Measurements from ENCODE around the gene COA3.
"Not testable (repeated sequence)": the region's sequence is repeated elsewhere in the genome, so short reads cannot be mapped to it uniquely, and the experiment has no call there.

The COA3 gene

DNA sequence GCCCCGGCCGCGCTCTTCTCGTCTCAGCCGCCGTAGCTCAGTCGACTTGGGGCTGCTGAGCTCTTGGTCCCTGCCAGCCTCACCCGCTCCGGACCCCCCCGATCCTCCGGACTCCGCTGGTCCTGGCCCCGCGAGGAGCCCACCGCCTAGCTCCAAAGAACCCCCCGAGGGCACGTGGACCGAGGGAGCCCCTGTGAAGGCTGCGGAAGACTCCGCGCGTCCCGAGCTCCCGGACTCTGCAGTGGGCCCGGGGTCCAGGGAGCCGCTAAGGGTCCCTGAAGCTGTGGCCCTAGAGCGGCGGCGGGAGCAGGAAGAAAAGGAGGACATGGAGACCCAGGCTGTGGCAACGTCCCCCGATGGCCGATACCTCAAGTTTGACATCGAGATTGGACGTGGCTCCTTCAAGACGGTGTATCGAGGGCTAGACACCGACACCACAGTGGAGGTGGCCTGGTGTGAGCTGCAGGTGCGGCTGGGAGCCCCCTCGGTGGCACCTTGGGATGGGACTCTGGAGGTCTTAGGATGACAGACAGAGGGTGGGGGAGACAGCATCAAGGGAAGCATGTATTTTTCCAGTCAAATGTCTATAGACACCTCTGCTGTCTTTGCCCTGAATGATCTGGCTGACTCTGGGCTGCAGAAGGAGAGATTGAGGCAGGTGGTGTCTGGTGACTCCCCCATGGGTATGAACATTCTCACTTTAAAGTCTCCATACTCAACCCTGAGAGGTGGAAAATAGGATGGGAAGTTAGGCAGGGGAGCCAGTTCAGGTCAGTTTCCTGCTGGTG lies 17.5 kb downstream of the COA3 start:
- DNase-seq, result no peak

DNA sequence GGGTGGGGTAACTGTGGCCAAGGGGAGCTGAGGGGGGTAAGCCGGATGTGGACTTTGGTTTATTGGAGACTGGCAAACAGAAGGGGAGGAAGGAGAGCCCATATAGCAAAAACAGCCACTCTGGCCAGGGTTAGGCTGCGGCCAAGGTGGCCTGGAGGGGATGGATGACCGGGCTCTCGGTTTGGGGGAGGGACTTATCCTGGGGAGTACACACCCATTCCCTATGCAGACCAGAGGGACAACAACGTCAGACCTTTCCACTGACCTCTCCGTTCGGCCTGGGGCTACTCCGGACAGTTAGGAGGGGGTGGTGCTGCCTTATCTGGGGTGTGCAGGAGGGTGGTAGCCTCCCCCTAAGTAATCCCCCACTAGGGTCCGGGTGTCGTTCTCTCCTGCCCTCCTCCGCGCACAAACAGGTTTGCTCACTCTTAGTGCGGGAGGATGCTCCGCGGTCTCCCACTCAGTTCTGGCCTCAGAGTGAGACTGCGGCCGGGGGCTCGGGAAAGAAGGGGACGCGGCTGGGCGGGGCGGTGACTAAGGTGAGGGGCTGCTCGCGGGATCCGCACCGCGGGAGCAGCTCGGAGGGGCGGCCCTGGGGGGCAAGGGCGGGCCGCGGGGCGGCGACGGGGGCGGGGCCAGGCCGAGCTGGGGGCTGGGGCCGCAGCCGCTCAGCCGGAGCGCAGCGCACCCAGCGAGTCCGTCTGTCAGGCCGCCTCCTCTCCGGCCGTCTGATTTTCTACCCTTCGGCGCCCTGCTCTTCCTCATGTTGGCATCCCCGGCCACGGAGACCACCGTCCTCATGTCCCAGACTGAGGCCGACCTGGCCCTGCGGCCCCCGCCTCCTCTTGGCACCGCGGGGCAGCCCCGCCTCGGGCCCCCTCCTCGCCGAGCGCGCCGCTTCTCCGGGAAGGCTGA lies 18.3 kb downstream of the COA3 start, which contains the start of gene WNK4:
WNK4 (plus strand) TSS at position 675 of the 915 bp plus-strand sequence; CDS start at position 764, 89 bp downstream.
- no peak for DNase-seq

DNA sequence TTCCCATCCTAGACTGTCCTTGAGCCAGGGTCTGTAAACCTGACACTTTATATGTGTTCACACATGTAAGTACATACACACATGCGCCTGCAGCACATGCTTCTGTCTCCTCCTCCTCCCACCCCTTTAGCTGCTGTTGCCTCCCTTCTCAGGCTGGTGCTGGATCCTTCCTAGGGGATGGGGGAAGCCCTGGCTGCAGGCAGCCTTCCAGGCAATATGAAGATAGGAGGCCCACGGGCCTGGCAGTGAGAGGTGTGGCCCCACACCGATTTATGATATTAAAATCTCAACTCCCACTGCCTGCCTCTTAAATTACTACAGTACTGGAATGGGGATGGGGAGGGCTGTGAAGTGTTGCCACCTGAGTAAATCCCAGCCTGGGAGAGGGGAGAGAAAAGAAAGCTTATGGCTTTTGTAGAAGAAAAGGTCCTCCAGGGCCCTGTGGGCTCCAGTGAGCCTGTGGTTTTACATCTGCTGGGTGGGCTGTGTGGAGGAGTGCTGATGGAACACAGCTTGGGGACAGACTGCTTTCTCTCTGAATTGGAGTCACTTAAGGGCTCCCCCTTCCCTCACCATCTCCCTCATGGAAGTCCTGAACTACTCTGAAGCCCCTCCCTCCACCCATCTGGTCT lies 19.1 kb downstream of the COA3 start:
- DNase-seq, result no peak

DNA sequence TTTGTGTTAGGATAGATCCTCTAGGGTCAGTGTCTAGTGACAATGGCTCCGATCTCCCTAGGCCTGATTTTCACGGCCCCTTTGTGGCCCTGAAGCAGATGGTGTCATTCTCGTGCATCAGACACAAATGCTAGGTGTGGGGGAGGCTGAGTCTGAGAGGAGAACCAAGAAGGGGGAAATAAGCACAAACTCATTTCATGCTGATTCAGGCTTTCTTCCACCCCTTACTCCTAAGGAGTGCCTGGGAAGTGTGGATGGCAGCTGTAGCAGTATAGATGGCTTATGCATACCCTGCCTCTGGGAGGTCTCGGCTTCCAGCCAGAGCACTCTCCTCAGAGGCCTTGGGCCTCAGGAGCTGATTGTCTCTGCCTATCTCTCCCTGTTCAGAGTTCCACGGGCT lies 19.9 kb downstream of the COA3 start:
- DNase-seq, result no peak

DNA sequence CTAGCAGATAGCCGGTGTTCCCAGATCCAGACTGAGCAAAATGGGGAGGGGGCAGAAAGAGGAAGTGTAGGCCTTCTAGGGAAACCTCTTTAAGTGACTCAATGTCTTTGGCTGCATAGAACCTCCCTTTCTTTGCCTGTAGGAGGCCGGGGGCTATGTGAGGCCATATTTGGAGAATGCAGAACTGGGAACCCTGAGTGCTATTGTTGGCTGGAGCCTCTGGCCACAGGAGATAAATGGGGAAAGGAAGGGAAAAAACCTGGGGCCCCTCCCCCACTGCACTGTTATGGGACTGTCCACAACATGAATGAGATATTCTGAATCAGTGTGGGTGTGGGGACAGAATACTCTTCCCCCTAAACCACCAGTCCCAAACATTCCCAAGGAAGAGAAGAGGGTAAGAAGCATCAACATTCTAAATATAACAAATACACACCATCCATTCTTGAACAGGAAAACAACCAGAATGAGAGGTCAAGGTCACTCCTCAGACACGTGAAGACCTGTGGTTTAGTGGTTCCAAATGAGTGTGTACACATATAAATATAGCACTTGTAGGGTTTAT lies 22.9 kb downstream of the COA3 start:
- DNase-seq, result no peak

DNA sequence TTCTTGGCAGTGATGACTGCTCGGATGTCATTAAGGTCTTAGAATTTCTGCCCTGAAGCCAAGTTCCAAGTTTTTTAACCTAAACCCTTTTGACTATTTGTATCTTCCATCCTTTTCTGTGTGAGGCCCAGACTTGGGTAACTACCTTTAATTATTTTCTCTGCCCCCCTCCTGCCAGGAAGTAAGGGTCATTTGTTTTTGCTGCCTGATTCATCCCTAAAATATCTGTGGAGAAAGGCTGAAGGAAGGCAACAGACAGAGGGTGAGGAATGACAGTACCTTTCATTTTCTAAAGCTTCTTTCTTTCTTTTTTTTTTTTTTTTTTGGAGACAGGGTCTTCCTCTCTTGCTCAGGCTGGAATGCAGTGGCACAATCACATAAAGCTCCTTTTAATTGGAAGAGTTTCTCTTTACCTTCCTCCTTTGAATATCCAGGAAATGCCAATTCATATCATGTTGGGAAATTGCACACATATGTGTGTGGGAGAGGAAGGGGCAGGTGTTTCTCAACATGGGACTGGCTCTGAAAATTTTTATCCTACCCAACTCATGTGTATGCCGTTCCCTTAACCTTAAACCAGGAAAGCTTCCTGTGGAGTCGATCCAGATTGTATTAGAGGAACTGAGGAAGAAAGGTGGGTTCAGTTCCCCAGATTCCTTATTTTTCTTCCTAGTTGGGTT lies 24.3 kb downstream of the COA3 start:
- DNase-seq, result no peak

DNA sequence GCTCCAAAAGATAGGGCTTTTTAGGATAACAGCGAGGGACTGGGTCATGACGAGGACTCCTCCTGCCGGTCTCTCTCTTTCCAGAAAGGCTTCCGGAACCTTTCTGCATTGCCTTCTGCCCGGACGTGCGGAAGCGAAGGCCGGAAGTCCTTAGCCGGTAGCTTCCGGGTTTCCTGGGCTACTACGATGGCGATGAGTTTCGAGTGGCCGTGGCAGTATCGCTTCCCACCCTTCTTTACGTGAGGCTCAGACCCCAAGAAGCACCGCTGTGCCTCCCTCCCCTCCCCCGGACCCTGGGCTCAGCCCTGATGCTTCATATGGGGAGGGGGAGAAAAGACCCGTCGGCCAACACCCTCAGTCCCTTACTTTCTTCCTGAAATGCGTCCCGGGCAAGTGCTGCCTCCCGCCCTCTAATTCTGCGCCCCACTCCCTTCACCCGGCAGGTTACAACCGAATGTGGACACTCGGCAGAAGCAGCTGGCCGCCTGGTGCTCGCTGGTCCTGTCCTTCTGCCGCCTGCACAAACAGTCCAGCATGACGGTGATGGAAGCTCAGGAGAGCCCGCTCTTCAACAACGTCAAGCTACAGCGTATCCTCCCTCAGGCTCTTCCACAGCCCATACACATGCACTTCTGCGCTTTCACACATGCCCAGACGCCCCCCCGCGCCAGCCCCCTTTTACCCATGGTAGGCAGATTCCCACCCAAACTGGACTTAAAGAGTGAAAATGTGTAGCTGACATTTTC lies 25.0 kb downstream of the COA3 start, which contains the start of gene VPS25:
VPS25 (plus strand) TSS at position 160 of the 746 bp plus-strand sequence; CDS start at position 187, 27 bp downstream.
- peak; percentile 88 for DNase-seq

DNA sequence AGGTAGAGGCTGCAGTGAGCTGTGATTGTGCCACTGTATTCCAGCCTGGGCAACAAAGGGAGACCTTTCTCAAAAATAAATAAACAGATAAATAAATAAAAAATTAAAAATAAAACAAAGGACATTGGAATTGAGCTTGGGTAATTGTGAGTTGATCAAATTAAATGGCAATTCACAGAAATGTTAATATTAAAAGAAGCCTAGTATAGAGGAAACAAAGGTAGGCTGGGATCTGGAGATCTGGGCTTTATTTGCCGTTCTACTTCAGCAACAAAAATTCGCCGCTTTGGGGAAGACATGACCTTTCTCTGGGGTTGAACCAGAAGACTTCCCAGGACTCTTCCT lies 25.6 kb downstream of the COA3 start:
- DNase-seq, result no peak

DNA sequence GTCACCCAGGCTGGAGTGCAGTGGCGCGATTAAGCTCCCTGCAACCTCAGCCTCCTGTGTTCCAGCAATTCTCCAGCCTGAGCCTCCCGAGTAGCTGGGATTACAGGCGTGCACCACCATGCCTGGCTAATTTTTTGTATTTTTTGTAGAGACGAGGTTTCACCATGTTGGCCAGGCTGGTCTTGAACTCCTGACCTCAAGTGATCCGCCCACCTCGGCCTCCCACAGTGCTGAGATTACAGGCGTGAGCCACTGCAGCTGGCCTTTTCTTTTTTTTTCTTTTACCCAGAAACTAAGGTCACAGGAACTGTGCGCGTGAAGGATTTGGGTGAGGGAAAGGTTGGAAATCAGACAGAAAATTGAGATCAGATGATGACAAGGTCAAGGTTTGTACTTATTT lies 28.5 kb downstream of the COA3 start:
- DNase-seq, result not testable (repeated sequence)

DNA sequence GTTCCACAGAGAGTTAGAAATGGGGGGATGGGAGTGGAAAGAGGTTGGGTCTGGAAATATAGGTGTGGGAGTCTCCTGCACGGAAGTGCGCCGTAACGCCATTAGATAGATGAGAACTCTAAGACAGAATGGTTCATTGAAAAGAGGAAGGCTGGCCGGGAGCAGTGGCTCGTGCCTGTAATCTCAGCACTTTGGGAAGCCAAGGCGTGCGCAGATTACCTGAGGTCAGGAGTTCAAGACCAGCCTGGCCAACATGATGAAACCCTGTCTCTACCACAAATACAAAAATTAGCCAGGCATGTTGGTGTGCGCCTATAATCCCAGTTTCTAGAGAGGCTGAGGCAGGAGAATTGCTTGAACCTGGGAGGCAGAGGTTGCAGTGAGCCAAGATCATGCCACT lies 30.5 kb downstream of the COA3 start:
- DNase-seq, result not testable (repeated sequence)

DNA sequence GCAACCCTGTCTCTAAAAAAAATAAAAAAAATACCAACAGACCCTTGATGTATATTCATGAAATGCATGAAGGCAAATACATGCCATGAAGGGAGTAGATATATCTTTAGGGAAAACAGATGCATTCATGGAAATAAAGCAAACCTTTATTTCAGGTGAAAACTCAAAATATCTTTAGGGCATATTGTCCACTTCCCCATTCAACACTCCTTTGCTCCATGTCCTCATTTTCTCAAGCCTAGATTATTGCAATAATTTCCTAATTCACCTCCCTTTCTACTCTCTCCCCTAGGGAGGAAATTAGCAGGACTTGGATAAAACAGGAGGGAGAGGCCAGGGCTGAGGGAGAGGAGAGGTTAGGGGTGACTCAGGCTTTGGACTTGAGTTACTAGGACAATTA lies 31.0 kb downstream of the COA3 start:
- DNase-seq, result no peak

DNA sequence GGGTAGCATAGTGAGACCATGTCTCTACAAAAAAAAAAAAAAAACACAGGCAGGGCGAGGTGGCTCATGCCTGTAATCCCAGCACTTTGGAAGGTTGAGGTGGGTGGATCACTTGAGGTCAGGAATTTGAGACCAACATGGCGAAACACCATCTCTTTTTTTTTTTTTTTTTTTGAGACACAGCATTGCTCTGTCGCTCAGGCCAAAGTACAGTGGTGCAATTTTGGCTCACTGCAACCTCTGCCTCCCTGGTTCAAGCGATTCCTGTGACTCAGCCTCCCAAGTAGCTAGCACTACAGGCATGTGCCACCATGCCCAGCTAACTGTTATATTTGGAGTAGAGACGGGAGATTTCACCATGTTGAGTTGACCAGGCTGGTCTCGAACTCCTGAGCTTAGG lies 32.4 kb downstream of the COA3 start:
- DNase-seq, result no peak

DNA sequence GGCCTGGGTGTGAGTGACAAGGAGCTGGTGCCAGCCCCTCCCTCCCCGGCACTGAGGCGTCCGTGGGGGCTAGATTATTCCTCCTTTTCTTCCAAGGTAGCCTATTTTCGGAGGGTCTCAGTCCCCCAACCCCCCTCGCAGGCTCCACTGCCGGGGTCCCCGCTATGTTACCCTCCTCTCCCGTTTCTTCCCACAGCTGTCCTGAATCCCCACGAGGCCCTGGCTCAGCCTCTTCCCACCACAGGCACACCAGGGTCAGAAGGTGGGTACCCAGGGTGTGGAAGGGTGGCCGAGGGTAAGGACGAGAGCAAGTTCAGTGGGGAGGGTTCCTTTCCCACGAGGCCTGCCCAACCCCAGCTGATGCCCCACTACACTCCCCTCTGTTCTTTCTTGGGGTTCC lies 36.9 kb downstream of the COA3 start:
- DNase-seq, result no peak

DNA sequence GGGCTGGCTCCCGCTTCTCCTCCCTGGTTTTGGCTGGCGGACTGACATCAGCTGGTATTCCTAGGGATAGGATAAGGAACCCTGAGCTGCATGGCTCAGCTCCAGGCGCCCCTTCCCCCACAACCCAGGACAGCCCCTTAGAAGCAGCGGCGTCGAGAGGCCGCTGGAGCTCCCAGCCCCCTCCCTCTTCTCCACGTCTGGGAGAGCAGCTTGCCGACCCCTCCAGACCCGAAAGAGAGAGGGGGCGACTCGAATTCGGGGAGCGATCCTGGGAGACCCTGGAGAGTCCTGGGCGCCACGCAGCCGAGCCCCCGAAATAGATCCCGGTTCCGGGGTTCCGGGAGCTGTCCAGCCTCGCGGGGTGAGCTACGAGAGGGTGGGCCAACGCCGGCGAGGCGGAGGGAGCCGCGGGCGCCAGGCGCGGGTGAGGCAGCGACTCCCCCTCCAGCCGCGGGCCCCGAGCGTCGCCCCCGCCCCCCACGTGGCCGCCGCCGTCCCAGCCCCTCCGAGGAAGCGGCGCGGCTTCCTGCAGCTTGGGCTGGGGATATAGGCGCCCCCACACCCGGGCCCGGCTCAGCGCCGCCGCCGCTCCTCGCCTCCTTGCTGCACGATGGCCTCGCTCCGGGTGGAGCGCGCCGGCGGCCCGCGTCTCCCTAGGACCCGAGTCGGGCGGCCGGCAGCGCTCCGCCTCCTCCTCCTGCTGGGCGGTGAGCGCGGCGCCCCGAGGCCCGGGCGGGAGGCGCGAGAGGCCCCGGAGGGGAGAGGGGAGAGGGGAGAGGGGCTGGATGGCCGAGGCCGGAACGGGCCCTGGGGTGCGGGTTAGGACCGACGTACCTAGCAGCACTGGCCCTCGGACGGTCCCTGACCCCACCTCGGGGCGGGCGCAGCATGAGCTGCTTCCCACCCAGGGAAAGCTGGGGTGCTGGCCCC lies 37.6 kb downstream of the COA3 start, which contains the start of gene RAMP2:
RAMP2 (plus strand) TSS at position 576 of the 930 bp plus-strand sequence; CDS start at position 611, 35 bp downstream.
- no peak for DNase-seq

DNA sequence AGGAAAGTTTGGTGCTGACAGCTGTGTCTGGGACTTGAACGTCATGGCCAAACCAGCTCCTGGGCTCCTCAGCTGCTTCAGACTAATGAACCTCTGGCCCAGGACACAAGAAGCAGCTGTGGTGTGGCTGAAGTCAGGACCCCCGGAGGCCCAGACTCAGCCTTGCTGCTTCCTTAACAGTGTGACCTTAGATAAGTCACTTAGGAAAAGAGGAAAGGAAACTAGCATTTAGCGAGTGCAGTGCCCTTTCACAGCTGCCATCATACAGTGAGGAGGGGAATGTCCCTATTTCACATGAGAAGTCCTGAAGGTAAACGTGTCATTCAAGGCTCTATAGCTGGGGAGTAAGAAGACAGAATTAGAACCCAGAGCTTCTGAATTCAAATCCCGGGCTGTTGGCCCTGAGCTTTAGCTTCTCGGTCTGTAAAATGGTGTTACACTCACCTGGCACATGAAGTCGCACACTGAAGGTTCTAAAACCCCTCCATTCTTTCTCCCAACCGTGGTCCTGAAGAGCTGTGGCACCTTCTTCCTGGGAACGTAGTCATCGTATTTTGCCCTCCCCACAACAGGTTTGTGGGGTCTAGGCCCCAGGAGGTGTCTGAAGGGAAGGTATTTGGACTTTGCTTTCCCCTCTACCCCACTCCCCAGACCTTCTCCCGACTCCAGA lies 38.4 kb downstream of the COA3 start:
- no peak for DNase-seq

DNA sequence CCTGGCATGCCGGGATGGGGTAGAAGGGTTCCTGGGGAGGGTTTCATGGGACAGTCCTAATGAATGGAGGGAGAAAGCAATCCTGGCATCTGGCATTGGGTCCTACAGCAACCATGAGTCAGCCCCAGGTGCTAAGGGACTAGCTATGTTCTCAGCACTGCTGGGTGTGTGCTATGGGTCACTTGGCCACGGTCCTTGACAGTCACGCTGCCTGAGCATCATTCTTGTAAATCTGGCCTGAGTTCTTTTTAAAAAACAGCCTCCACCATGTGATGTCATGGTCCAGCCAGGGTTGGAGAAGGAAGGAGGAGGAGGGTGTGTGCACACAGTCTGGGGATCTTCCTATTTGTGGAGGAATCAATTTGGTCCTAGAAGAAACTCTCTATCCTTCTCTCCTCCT lies 43.7 kb downstream of the COA3 start:
- DNase-seq, result no peak

DNA sequence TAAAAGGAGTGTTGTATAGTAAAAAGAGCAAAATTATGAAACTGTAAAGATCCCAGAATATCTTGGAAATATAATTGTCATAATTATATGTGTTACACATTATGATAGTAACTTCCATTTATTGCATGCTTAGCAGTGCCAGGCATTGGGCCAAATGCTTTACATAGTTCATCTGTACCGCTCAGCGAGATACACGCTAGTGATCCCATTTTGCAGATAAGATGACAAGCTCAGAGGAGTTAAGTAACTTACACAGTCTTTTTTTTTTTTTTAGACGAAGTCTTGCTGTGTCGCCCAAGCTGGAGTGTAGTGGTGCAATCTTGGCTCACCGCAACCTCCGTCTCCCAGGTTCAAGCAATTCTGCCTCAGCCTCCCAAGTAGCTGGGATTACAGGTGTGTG lies 46.9 kb downstream of the COA3 start:
- DNase-seq, result no peak

DNA sequence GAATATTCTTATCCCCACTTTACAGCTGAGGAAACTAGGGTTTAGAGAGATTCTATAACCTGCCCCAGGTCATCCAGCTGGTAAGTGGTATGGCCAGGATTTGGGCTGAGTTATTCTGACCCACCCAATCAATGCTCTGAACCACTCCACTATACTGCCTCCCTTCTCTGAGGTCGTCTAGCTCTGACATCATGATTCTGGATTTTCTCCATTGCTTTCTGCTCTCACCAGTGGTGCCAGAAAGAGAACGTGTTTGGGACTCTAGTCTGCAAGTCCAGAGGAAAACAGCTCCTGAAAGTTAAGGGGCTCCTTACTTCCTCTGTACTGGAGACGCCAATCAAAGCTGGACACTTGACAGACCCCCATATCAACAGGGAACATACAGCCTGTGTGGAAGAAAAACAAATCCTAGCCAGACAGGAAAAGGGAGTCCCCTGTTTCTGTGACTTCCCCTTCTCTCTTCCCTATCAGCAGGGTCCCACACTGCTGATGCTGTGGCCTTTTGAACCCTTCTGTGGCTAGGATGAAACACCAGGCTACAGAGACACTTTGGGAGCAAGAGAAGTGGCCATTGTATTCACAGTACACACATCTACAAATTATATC lies 47.7 kb downstream of the COA3 start:
- DNase-seq, result no peak

All from activated CD4-positive, alpha-beta T cell treated with anti-CD3 and anti-CD28 coated beads, Interleukin-2, Interleukin-6, amounts not matched to agents 100 ng/mL and 50 ng/mL, durations not matched to agents 16 hours and 8 hours (primary cell).